Nasal cavity respiratory epithelium epithelial cell of viscerocranial mucosa (primary cell): ENCODE results near the gene LKAAEAR1. TPM values are rescaled to one million over a fixed set of nuclear protein-coding genes. Genes with fewer than 3 reads are reported as not detected.

Source experiments
- total RNA-seq: library from RNA; depleted of rRNA; stranded (reverse); fragments of >200 nt; gene quantifications from 2 replicates; pipeline ENCODE4 v1.2.3, GENCODE V29; 2014

Gene LKAAEAR1, protein sequence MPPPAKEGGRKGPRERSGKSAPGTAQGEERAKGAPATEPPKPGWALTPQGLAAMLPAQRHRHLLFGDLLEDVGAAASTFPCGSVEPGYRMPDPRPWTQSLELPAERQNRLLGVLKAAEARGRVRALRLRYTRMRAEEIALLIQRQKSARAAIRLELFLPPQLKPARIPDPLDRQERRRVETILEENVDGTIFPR
- total RNA-seq, result not detected in 2 replicates

DNA sequence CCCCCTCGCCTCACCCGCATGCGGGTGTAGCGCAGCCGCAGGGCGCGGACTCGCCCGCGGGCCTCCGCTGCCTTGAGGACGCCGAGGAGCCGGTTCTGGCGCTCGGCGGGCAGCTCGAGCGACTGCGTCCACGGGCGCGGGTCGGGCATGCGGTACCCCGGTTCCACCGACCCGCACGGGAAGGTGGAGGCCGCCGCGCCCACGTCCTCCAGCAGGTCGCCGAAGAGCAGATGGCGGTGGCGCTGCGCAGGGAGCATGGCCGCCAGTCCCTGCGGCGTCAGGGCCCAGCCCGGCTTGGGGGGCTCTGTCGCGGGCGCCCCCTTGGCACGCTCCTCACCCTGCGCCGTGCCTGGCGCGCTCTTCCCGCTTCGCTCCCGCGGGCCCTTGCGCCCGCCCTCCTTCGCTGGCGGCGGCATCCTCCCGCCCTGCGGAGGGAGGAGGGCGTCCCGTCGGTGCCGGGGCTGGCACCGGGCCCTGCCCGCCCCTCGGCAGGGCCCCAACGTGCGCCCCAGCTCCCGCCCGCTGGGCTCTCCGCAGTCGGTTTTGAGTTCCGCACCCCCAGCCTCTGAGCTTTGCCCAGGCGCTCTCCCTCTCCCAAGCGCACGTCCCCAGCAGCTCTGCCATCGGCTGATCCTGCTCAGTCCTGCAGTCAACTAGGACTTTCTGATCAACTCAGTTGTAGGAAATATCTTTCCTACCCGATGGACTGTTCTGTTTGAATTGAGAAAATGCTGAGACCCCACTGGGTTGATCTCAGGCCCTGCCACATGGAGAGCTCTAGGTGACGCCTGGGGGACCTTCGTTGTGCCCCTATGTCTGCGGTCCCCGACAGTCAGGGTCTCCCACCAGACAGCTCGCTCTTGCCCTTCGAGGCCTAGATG, at the start of gene LKAAEAR1:
LKAAEAR1 (minus strand) TSS at position 595 of the 881 bp plus-strand sequence; CDS start at position 416, 179 bp downstream.

DNA sequence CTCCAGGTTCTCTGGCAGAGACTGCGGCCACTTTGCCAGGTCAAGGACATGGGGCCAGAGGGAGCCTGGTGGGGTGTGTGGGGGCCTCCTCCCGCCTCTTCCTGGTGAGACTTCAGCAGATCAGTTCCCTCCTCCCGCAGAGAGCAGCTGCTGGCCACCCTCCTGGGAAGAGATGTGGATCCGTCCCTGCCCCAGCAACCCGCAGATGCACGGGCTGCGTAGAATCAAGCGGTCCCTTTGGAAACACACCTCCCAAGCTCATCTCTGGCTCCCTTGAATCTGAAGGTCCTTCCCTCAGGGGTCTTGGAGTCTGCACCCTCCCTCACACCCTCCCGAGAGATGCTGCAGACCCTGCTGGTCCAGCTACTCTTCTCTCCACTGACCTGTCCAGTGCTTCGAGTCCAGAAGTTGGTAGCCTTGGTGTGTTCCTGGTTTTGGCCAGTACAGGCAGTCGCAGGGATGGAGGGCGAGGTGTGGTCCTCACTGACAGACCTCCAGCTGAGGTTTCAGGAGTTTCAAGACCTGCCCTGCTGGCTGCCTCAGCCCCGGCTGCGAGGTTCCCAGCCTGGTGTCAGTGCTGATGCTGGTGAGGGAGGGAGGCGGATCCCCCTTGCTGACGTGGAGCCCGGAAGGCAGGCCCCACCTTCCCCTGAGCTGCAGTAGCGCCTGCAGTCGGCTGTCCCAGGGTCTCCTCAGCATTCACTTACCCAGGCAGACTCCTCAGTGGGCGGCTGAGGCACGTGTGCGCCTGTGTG, 23.0 kb upstream of the LKAAEAR1 start, which contains the start of gene NPBWR2:
NPBWR2 (minus strand) TSS at position 585 of the 755 bp plus-strand sequence. CDS start 734 bp downstream, outside the sequence.

DNA sequence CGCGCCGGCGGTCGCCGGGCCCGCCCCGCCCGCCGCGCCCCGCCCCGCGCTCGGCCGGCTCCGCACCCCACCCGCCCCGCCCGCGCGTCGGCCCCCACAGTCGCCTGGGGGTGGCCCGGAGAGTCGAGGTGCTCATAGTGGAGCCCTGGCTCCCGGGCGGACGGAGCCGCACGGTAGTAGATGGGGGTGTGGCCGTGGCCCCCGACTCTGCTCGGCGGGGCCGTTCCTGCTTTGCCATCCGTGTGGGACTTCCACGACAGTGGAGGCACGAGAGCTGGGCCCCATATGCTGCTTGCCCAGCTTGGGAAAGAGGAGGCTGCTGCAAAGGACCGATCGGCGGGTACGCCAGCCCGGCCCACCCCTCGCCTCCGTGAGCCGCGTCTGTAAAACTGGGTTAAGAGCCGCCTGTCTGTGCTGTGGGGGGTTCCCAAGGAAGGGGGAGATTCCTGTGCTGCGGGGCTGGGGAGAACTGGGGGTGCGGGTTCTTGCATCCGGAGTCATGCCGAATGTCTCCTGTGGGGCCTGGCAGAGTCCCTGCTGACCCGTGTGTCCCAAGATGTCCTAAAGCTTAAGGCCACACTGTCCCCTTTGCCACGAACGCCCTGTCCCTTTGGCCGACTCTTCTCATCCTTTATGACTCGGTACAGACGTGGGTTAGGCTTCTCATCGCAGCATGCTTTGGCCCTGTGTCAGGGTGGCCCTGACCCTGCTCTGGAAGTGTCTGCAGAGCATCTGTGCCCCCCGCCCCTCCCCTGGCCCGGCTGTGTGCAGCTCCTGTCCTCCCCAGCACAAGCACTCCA, 4.0 kb downstream of the LKAAEAR1 start, which contains the start of gene OPRL1:
OPRL1 (plus strand) TSS at position 70 of the 800 bp plus-strand sequence. CDS start 12,639 bp downstream, outside the sequence.

DNA sequence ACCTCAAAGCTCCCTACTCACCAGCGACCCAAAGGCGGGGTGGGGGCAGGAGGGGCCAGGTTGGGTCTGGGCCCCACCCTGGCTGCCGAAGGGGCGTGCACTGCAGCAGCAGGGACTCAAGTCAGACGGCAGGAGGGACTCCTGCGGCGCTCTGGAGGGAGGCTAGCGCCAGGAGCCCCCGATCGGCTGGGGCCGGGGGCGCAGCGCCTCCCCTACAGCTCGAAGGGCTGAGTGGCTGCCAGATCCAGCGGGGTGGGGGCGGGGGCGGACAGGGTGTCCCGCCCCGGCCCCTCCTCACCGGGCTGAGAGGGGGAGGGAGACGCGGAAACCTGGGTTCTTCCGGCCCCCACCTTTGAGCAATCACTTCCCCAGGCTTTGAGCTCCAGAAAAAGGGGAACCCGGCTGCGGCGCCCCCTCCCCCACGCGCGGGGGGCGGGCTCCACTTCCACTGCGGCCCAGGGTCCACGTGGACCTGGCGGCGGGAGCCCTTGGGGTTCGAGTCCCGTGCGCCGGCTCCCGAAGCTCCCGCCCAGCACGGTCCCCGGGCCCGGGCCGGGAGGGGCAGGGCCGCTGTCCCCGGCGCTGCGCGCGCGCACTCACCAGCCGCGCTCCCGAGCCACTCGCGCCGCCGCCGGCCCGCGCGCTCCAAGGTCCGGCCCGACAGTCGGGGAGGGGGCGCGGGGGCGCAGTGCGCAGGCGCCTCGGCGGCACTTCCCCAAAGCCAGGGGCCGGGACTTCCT, 4.8 kb downstream of the LKAAEAR1 start, which contains the start of gene RGS19:
RGS19 (minus strand) TSS at position 246 of the 740 bp plus-strand sequence. CDS start 2,632 bp downstream, outside the sequence.

DNA sequence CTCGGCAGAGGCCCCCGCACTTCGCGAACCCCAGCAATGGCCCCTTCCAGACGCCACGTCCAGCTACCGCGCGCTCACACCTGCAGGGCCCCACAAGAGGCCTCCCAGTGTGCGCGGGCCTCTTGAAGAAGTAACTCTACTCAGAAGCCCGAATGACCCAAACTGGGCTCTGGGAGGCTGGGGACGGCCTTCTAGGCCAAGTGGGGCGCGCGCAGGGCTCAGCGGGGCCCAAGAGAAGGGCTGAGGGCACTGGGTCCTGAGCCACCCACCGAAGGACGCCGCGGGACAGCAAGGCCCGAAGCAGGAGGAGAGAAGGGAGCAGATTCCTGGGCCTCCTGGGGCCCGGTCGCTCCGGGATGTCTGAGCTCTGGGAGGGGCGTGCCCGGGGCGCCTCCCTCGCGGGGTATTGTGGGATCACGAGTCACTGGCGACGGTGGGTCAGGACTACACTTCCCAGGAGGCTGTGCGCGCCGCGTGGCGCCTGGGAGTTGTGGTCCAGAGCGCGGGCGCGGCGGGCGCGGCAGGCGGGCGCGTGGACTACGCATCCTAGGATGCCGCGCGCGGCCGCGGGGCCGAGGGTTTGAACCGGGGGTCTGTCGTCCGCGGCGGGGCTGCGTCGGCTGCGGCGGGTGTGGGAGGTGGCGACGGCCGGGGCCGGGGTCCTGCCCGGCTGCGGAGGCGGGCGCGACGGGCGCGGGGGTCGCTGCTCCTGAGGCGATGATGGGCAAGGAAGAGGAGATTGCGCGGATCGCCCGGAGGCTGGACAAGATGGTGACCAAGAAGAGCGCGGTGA, 21.4 kb downstream of the LKAAEAR1 start, which contains the start of gene TCEA2:
TCEA2 (plus strand) TSS at position 603 of the 793 bp plus-strand sequence; CDS start at position 718, 115 bp downstream.

DNA sequence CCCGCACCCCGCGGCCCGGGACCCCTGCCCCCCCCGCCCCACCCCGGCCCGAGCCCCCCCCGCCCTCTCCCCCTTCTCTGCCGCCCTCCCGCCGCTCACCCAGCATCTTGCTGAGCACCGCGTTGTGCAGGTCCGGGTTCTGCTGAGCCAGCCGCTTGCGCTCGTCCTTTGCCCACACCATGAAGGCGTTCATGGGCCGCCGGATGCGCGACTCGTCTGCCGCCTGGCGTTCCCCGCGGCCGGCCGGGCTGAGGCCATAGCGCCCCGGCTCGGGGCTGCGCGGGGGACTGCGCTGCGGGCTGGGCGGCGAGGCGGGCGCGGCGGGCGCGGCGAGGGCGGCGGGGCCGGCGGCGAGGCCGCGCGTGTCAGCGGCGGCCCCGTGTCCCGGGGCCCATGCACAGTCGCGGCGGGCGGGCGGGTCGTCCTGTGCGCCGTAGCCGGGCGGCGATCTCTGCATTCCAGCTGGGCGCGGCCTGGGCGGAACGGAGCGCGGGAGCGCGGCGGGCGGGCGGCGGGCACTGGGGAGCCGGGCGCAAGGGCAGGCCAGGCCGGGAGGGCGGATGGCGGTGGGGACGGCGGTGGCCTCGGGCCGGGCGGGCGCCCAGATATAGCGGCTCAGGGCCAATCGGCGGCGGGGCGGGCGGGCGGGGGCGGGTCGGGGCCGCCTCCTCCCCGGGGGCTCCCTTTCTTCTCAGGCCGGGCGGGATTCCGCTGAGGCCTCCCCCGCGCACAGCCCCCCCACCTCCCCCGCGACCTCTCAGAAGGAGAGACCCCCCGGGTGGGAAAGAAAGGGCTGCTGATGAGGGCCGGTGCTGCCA, 34.9 kb downstream of the LKAAEAR1 start, which contains the start of gene SOX18:
SOX18 (minus strand) TSS at position 580 of the 818 bp plus-strand sequence; CDS start at position 457, 123 bp downstream.

DNA sequence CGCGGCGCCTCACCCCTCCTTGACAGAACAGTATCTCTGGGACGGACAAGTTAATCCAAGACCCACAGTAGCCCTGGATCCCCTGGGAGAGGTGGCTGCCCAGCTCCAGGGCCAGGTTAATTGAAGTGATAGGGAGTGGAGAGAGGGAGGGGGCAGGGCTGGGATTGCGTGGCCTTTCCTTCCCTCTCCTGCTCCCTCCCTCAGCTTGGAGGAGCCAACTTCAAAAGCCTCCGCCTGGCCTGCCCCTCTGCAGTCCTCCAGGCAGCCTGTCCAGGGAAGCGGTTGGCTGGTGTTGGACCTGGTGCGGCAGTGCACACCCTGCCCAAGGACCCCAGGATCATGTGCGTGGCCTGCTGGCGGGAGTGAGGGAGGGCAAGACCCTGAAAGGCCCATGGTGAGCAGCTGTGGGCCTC, 48.3 kb downstream of the LKAAEAR1 start, which contains the start of gene C20orf204:
C20orf204 (plus strand) TSS at position 250 of the 413 bp plus-strand sequence; CDS start at position 392, 142 bp downstream.

Other genes starting within 250 kb of the LKAAEAR1 start
- gene ABHD16B, start 222.9 kb downstream of the LKAAEAR1 start, total RNA-seq, result not detected in 2 replicates
- gene TPD52L2, start 219.1 kb downstream of the LKAAEAR1 start, total RNA-seq, result 129 and 145 TPM in 2 replicates
- gene DNAJC5, start 189.3 kb downstream of the LKAAEAR1 start, total RNA-seq, result 93.3 and 143 TPM in 2 replicates
- gene UCKL1, start 128.0 kb downstream of the LKAAEAR1 start, total RNA-seq, result 18.5 and 29.2 TPM in 2 replicates
- 6.2 and 18.0 TPM in 2 replicates for gene ZNF512B, start 114.5 kb downstream of the LKAAEAR1 start, total RNA-seq
- 2.7 and 4.8 TPM in 2 replicates for gene SAMD10, start 104.8 kb downstream of the LKAAEAR1 start, total RNA-seq
- 25.6 and 69.8 TPM in 2 replicates for gene PRPF6, start 103.3 kb downstream of the LKAAEAR1 start, total RNA-seq
- gene C20orf204, start 48.2 kb downstream of the LKAAEAR1 start, total RNA-seq, result 0.34 and 0.78 TPM in 2 replicates
- gene SOX18, start 34.8 kb downstream of the LKAAEAR1 start, total RNA-seq, result not detected in 2 replicates
- 4.1 and 12.2 TPM in 2 replicates for gene TCEA2, start 21.2 kb downstream of the LKAAEAR1 start, total RNA-seq
- 5.8 and 14.2 TPM in 2 replicates for gene RGS19, start 4.9 kb downstream of the LKAAEAR1 start, total RNA-seq
- gene OPRL1, start 4.3 kb downstream of the LKAAEAR1 start, total RNA-seq, result 0.34 and 0.71 TPM in 2 replicates
- gene NPBWR2, start 23.2 kb upstream of the LKAAEAR1 start, total RNA-seq, result not detected in 2 replicates
- not detected in 2 replicates for gene MYT1, start 80.1 kb upstream of the LKAAEAR1 start, total RNA-seq
- gene PCMTD2, start 171.3 kb upstream of the LKAAEAR1 start, total RNA-seq, result 33.5 and 47.6 TPM in 2 replicates